ENCODE data around the gene SFMBT2.

DNA sequence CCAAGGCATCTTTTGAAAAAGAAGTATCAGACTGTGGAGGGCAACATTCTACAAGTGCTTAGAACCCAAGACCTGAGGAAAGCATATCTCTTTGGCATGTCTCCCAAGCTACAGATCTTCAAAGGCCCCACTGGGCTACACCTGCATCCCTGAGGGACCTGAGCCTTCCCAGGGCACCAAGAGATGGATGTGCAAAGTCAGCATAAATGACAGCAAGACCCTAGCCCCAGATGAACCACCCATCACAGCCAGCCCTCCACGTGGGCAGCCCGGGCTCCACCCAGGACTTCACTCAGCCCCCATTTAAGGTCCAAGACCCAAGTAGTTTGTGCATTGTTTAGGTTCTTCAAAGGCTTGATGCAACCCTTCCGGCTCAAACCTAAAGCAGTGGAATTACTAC, 123.5 kb downstream of the SFMBT2 start:
- TF ChIP-seq, protein P1, sequence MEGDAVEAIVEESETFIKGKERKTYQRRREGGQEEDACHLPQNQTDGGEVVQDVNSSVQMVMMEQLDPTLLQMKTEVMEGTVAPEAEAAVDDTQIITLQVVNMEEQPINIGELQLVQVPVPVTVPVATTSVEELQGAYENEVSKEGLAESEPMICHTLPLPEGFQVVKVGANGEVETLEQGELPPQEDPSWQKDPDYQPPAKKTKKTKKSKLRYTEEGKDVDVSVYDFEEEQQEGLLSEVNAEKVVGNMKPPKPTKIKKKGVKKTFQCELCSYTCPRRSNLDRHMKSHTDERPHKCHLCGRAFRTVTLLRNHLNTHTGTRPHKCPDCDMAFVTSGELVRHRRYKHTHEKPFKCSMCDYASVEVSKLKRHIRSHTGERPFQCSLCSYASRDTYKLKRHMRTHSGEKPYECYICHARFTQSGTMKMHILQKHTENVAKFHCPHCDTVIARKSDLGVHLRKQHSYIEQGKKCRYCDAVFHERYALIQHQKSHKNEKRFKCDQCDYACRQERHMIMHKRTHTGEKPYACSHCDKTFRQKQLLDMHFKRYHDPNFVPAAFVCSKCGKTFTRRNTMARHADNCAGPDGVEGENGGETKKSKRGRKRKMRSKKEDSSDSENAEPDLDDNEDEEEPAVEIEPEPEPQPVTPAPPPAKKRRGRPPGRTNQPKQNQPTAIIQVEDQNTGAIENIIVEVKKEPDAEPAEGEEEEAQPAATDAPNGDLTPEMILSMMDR (IDR thresholded peaks at IDR 0.05), result no peak
- TF ChIP-seq POLR2A (IDR thresholded peaks at IDR 0.05) (no peak), POLR2AphosphoS5 (IDR thresholded peaks at IDR 0.05) (no peak)

Measured in prostate gland (tissue), 2 donors.